Panc1 (cell line): ENCODE results near the gene CD300LB. TPM values are rescaled to one million over a fixed set of nuclear protein-coding genes. Genes with fewer than 3 reads are reported as not detected.

Experiments used
- ATAC-seq: fragments of 200-7000 bp; cut with Tn5 transposase; 2 replicates; pipeline ENCODE4 v1.9.1; 2020; ENCODE audit warnings: mild to moderate bottlenecking, moderate library complexity
- BruUV-seq: library from RNA; stranded (reverse); fragments of 400-500 nt; replicated peaks from 2 replicates; lab custom pipeline; 2021; lab: Mats Ljungman, UMichigan
- CTCF ChIA-PET: fragments of 300-600 bp; sonication (Branson Sonifier 250); formaldehyde crosslinking; loops from one replicate; lab custom pipeline; 2022; ENCODE audit warnings: antibody characterized with exemption; lab: Charles Lee
- POLR2A ChIA-PET: fragments of 300-600 bp; sonication (Branson Sonifier 250); formaldehyde crosslinking; loops from one replicate; lab custom pipeline; 2022; ENCODE audit warnings: antibody characterized with exemption; lab: Charles Lee
- DNase-seq: peaks from one replicate; pipeline ENCODE4 v3.0.0-alpha.2; 2010; ENCODE audit warnings: low read depth, low spot score
- H3K27ac ChIP-seq: 2 replicates; pipeline ENCODE4 v1.5.1; 2011; ENCODE audit warnings: mild to moderate bottlenecking, low read length, inconsistent platforms
- H3K27me3 ChIP-seq: fragments of 200-500 bp; sonication (Bioruptor generic); 2 replicates; pipeline ENCODE4 v1.6.0; 2014; ENCODE audit warnings: low read length, inconsistent platforms; ENCODE audit not compliant: control insufficient read depth, insufficient read depth
- H3K36me3 ChIP-seq: fragments of 200-500 bp; sonication (Bioruptor generic); 2 replicates; pipeline ENCODE4 v1.5.1; 2014; ENCODE audit warnings: inconsistent platforms, mild to moderate bottlenecking, low read length, moderate library complexity; ENCODE audit not compliant: control insufficient read depth, insufficient read depth
- H3K4me1 ChIP-seq: 2 replicates; pipeline ENCODE4 v1.5.1; 2011; ENCODE audit warnings: inconsistent platforms, mild to moderate bottlenecking, low read length, moderate library complexity; ENCODE audit not compliant: control insufficient read depth, insufficient read depth
- H3K4me3 ChIP-seq, 2 experiments: 2 replicates each; pipeline ENCODE4 v1.5.1; 2011 to 2012; ENCODE audit warnings: low read depth in 2 of 2, low read length in 2 of 2, mild to moderate bottlenecking in 2 of 2, inconsistent platforms in 1 of 2, moderate library complexity in 1 of 2
- H3K9me3 ChIP-seq: fragments of 200-500 bp; sonication (Bioruptor generic); 2 replicates; pipeline ENCODE4 v1.5.1; 2014; ENCODE audit warnings: low read depth, mild to moderate bottlenecking, inconsistent platforms, low read length, moderate library complexity; ENCODE audit not compliant: control insufficient read depth, insufficient read depth
- CTCF ChIP-seq: fragments of 450-650 bp; IDR thresholded peaks from 2 replicates; pipeline ENCODE4 v1.5.1; 2017; ENCODE audit warnings: mild to moderate bottlenecking
- POLR2AphosphoS5 ChIP-seq: IDR thresholded peaks from 2 replicates; pipeline ENCODE4 v1.6.1; 2012; ENCODE audit warnings: mild to moderate bottlenecking, low read depth, low read length, moderate library complexity
- REST ChIP-seq, 2 experiments: IDR thresholded peaks; 2 replicates each; pipeline ENCODE4 v1.6.1; 2011 to 2012; ENCODE audit warnings: low read depth in 2 of 2, control low read depth in 1 of 2, low read length in 1 of 2, mild to moderate bottlenecking in 1 of 2, moderate library complexity in 1 of 2; ENCODE audit not compliant: insufficient read depth in 1 of 2
- SIN3A ChIP-seq: IDR thresholded peaks from 2 replicates; pipeline ENCODE4 v1.6.1; 2012; ENCODE audit warnings: low read depth, mild to moderate bottlenecking, low read length, moderate library complexity, borderline replicate concordance; ENCODE audit not compliant: insufficient read depth
- TCF7L2 ChIP-seq: IDR thresholded peaks from 2 replicates; pipeline ENCODE4 v1.6.1; 2011; ENCODE audit warnings: mild to moderate bottlenecking, low read depth, low read length, inconsistent platforms
- in situ Hi-C: cut with HindIII; loops from 2 replicates; pipeline ENCODE4 v1.10.0; 2016; ENCODE audit warnings: low sequenced_read_pairs, low pct_unique_long_range_greater_than_20kb
- intact Hi-C: fragments of 100-400 bp; cut with micrococcal nuclease; formaldehyde crosslinking; loops from one replicate; pipeline ENCODE4 v1.10.0; 2022; ENCODE audit not compliant: unreplicated experiment
- total RNA-seq: library from RNA; stranded (reverse); gene quantifications from one replicate; pipeline ENCODE4 v1.2.1, GENCODE V29; 2021; ENCODE audit not compliant: unreplicated experiment

Gene CD300LB
- total RNA-seq, 1 experiment from 2014 or later = not detected

- CTCF ChIA-PET = no interaction called here
- no TSS peak for BruUV-seq
- Histone ChIP-seq H3K36me3 (no peaks in the 10 kb centered on the region), H3K4me3 (no peak overlapping the region), H3K27ac (no peak overlapping the region), H3K27me3 (peaks cover 7% of the 10 kb centered on the region), H3K9me3 (no peaks in the 10 kb centered on the region), H3K4me1 (no peaks in the 10 kb centered on the region)
- intact Hi-C loops = no loop called here
- DNase-seq (no peak), ATAC-seq (no peak)
- no peak for TF ChIP-seq POLR2AphosphoS5
- POLR2A ChIA-PET = interaction anchor here (0.5 kb wide), 1 partner anchor 133 kb away, joined by 10 read pairs; no protein-coding TSS in a partner anchor
- in situ Hi-C loops = no loop called here
These were observed 31.3 kb downstream of the CD300LB start for GRCh38 chr17:74499992-74500391.

DNA sequence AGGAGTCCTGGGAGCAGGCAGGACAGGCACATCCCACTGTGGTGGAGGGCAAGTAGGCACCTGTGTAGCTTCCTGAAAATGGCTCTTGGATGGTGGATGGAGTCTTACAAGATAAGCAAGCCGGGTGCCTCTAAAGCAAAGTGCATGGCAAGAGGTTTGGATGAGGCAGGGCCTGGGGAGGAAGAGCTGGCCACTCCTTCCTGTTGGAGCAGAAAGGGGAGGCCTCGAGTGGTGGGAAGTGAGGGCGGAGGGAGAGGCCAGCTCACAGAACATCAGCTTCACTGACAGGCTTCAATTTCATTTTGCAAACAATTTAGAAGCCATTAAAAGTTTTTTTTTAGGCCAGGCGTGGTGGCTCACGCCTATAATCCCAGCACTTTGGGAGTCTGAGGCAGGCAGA is 33.8 kb downstream of the CD300LB start:
- CTCF ChIA-PET = interaction anchor here (0.7 kb wide), 1 partner anchor 74 kb away, joined by 7 read pairs; no protein-coding TSS in a partner anchor
- no peaks in the 10 kb centered on the region for H3K36me3 ChIP-seq
- no peaks in the 10 kb centered on the region for H3K4me1 ChIP-seq
- TF ChIP-seq CTCF (no peak), REST (IDR thresholded peaks at IDR 0.05; ENCODE audit: insufficient read depth in 1 of 2, low read depth in 2 of 2, low read length in 1 of 2) (no peak), TCF7L2 (no peak), SIN3A (no peak), POLR2AphosphoS5 (no peak)
- POLR2A ChIA-PET = no interaction called here
- H3K9me3 ChIP-seq = no peaks in the 10 kb centered on the region
- peaks cover 3% of the 10 kb centered on the region for H3K27me3 ChIP-seq
- ATAC-seq (no peak), DNase-seq (no peak)
- H3K27ac ChIP-seq = no peak overlapping the region
- no peak overlapping the region for H3K4me3 ChIP-seq
- intact Hi-C loops = no loop called here
- no TSS peak for BruUV-seq
- in situ Hi-C loops = no loop called here

DNA sequence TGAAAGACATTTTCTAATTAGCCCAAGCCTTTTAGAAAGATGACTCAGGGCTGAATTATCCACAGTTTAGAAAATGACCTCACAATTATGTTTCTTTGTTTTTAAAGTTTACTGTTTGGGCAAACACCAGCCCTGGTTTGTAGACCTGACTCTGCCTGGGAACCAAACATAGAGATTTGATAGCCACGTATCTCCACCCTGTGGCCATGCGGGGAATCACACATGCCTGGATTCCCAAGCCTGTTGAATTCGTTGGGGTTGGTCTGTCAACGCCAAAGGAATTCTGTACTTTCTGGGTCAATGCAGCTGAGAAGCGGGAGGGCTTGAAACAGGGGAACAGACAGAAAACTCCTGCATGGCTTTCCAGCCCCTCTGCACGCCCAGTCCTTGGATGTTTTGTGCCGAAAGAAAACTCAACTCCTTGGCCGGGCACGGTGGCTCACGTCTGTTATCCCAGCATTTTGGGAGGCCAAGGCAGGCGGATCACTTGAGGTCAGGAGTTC is 37.9 kb downstream of the CD300LB start:
- TF ChIP-seq CTCF = peak; percentile 93
- TF ChIP-seq REST (IDR thresholded peaks at IDR 0.05; ENCODE audit: insufficient read depth in 1 of 2, low read depth in 2 of 2, low read length in 1 of 2) = no peak
- H3K27ac ChIP-seq = no peak overlapping the region
- ATAC-seq = peak; percentile 96
- CTCF ChIA-PET = interaction anchor here (0.8 kb wide), 1 partner anchor 110 kb away, joined by 6 read pairs; no protein-coding TSS in a partner anchor
- in situ Hi-C loops = no loop called here
- H3K9me3 ChIP-seq = no peaks in the 10 kb centered on the region
- BruUV-seq = no TSS peak
- intact Hi-C loops = loop anchor here (1.0 kb wide), 1 partner anchor 125 kb away; no protein-coding TSS in a partner anchor
- H3K4me1 ChIP-seq = no peaks in the 10 kb centered on the region
- no peaks in the 10 kb centered on the region for H3K27me3 ChIP-seq
- POLR2A ChIA-PET = no interaction called here
- DNase-seq = peak; percentile 60
- no peak overlapping the region for H3K4me3 ChIP-seq
- H3K36me3 ChIP-seq = no peaks in the 10 kb centered on the region
